Measurements from ENCODE around the gene OTUB2.
A peak's percentile ranks its signal among the peaks of the same experiment; 100 is the strongest.
"Not testable (repeated sequence)": the region's sequence is repeated elsewhere in the genome, so short reads cannot be mapped to it uniquely, and the experiment has no call there.

The OTUB2 gene

DNA sequence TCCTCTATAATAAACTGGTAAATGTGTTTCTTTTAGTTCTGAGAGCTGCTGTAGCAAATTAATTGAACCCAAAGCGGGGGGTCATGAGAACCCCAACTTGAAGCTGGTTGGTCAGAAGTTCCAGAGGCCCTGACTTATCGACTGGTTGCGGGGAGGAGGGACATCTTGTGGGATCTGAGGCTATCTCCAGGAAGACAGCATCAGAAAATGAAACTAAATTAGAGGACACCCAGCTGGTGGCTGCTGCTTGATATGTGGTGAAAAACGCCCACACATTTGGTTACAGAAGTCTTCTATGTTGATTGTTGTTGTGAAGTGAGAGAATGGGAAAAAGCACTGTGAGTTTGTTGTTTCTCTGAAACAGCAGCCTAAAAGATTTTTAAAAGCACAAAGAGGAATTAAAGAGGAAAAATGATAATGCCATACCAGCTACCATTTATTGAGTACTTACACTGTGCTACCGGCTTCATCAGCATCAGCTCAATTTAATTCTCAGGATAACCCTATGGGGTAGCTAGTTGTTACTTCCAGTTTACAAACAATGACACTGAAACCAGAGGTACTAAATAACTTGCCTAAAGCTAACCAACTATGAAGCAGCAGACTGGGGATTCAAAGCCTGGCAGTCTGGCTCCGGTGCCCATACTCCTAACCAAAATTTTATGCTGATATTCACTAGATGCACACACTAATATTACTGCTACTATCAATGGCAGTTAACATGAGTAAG is 30.6 kb downstream of the OTUB2 start:
- FAIRE-seq (no peak), DNase-seq (ENCODE audit: insufficient read length, low spot score) (no peak)
- TF ChIP-seq POLR2A (IDR thresholded peaks at IDR 0.05; ENCODE audit: low read depth, low read length), result no peak

DNA sequence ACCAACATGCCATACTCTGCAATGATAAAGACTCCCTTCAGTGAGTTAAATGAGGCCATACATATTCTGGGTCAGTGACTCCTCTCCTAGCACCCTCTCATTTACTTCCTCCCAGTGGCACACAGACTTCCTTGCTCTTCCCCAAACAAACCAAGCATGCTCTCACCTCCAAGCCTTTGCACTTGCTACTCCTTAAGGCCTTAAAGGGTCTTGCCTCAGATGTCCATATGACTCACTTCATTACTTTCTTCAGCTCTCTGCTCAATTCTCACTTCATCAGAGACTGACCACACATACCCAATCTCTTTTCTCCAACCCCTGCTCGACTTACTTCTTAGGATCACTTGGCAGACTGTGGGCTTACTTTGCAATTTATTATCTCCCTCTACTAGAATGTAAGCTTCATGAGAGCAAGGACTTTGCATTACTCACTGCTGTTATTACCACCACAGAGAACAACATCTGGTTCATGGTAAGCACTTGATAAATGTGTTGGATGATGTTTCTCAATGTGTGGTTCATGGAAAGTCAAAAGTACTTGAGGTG is 32.1 kb downstream of the OTUB2 start:
- FAIRE-seq, result no peak

GRCh38 chr14:94058674-94059138 is 32.6 kb downstream of the OTUB2 start:
- no peak for TF ChIP-seq POLR2A (IDR thresholded peaks at IDR 0.05; ENCODE audit: low read depth, low read length)
- FAIRE-seq (no peak), DNase-seq (ENCODE audit: insufficient read length, low spot score) (no peak)

More for the DNA sequence above, 32.1 kb downstream of the OTUB2 start:
- TF ChIP-seq POLR2A (IDR thresholded peaks at IDR 0.05; ENCODE audit: low read depth, low read length), result no peak
- no peak for DNase-seq (ENCODE audit: insufficient read length, low spot score)

DNA sequence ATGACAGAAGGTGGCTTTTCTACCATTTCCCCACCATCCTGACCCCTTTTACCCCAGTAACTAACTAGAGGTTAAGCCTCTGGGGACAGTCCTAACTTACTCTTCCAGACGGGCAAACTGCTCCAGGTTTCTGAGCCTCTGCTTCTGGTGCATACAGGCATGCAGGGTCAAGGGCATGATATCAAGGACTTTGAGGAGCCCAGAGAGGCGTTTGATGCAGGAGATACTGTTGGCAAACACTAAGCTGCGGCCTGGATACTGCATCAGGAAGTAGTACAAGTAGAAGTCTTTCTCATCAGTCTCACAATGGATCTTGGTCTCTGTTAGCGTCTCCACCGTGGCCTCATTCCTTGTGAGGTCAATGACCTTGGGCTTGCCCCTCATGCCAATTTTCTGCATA is 33.9 kb downstream of the OTUB2 start:
- no peak for TF ChIP-seq POLR2A (IDR thresholded peaks at IDR 0.05; ENCODE audit: low read depth, low read length)
- no peak for FAIRE-seq

GRCh38 chr14:94062344-94062940 is 36.3 kb downstream of the OTUB2 start:
- peak; percentile 54 for DNase-seq (ENCODE audit: insufficient read length, low spot score)
- no peak for TF ChIP-seq POLR2A (IDR thresholded peaks at IDR 0.05; ENCODE audit: low read depth, low read length)
- FAIRE-seq, result peak; percentile 95

More for the DNA sequence above, 33.9 kb downstream of the OTUB2 start:
- no peak for DNase-seq (ENCODE audit: insufficient read length, low spot score)

DNA sequence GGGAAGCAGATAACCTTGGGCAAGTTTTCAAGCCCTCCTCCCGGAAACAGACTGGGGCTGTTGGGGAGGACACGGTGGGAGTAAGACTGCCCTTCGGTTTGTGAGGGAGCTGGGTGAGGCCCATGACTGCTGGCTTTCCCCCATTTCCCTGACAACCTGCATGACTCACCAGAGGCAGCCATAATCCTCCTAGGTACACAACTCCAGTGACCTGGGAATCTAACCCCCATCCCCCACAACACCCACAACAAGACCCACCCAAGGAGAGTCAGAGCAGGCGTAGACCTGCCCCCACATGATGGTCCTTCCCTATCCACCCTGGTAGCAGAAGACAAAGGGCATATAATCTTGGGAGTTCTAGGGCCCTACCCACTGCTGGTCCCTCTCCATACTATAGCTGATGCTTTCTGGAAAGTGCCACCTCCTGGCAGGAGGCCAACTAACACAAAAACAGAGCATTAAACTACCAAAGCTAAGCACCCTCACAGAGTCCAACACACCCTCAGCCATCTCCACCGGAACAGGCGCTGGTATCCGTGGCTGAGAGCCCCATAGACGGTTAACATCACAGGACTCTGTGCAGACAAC is 40.0 kb downstream of the OTUB2 start:
- no peak for FAIRE-seq
- no peak for TF ChIP-seq POLR2A (IDR thresholded peaks at IDR 0.05; ENCODE audit: low read depth, low read length)
- no peak for DNase-seq (ENCODE audit: insufficient read length, low spot score)

GRCh38 chr14:94072076-94072475 is 45.9 kb downstream of the OTUB2 start:
- not testable (repeated sequence) for FAIRE-seq; DNase-seq (ENCODE audit: insufficient read length, low spot score)

DNA sequence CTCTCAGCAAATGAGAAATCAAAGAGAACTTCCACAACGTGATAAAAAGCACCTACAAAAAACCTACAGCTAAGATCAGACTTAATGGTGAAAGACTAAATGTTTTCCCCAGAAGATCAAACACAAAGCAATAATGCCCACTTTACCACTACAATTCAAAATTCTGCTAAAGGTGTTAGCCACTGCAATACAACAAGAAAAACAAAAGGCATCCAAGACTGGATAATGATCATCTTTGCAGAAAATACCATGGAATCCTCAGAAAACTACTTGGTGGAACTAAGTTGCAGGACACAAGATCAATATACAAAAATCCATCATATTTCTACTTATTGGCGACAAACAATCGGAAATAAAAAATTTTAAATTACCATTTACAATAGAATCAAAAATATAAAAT is 48.4 kb downstream of the OTUB2 start:
- DNase-seq (ENCODE audit: insufficient read length, low spot score) (no peak), FAIRE-seq (no peak)
- TF ChIP-seq POLR2A (IDR thresholded peaks at IDR 0.05; ENCODE audit: low read depth, low read length), result no peak

DNA sequence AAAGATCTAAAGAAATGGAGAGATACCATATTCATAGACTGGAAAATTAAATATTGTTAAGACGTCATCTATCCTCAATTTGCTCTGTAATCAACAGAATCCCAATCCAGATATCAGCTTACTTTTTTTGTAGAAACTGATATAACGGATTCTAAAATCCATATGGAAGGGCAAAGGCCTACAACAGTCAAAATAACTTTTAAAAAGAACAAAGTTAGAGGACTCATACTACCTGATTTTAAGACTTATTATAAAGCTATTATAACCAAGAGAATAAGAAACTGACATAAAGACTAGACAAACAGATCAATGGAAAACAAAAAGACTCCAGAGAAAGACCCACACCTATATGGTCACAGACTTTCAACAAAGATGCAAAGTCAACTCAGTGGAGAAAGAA is 48.9 kb downstream of the OTUB2 start:
- FAIRE-seq, result no peak
- no peak for TF ChIP-seq POLR2A (IDR thresholded peaks at IDR 0.05; ENCODE audit: low read depth, low read length)
- no peak for DNase-seq (ENCODE audit: insufficient read length, low spot score)

- DNase-seq (ENCODE audit: insufficient read length, low spot score) (no peak), FAIRE-seq (peak; percentile 41)
- no peak for TF ChIP-seq POLR2A (IDR thresholded peaks at IDR 0.05; ENCODE audit: low read depth, low read length)
These were observed 51.1 kb downstream of the OTUB2 start for GRCh38 chr14:94077111-94077821.

DNA sequence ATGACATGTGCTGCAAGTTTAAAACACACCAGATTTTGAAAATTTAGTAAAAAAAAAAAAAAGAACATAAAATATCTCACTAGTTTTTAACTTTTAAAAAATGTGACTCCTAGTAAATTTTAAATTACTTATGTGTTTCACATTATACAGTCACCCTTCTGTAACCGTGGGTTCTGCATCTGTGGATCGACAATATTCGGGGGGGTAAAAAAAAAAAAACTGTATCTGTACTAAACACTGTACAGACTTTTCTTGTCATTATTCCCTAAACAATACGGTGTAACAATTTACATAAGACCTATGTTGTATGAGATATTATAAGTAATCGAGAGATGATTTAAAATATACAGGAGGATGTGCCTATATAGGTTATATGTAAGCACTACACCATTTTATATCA is 51.7 kb downstream of the OTUB2 start:
- no peak for FAIRE-seq
- no peak for DNase-seq (ENCODE audit: insufficient read length, low spot score)

GRCh38 chr14:94079891-94080620 is 53.9 kb downstream of the OTUB2 start:
- DNase-seq (ENCODE audit: insufficient read length, low spot score) (no peak), FAIRE-seq (no peak)

More for the DNA sequence above, 51.7 kb downstream of the OTUB2 start:
- TF ChIP-seq POLR2A (IDR thresholded peaks at IDR 0.05; ENCODE audit: low read depth, low read length), result no peak

DNA sequence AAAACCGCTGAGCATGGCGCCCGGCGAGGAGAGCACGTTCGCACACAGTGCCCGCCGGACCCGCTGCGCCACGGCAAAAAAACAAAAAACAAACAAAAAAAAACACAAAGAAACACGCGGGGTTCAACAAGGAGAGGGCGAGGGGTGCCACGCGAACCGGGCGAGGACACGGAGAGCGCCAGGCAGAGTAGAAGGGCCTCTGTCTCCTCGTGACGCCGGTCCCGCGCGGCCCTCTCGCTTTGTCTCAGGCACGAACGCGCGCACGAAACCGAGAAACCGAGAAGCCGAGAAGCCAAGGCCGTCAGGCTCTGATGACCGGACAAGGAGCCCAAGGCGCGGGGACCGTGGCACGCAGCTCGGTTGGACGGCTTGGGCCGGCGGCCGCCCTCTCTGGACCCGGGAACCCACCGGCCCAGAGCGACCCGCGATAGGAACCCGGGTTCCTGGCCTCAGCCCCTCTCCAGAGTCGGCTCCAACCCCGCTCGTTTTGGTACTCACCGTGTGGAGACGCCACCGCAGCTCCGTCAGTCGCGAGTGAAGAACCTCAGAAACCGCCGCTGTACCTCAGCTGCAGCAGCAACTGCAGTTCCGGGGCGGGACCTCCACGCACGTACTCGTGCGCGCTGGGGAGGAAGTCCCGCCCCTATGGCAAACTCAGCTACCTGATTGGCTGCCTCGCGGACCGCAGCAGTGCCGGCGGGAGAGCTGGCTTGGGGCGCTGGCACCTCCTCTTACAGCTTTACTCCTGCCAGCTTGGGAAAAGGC is 54.7 kb downstream of the OTUB2 start, which contains the start of the genes DDX24 and IFI27L1:
DDX24 (minus strand) TSS at position 582 of the 765 bp plus-strand sequence. CDS start 1,460 bp downstream, outside the sequence.
IFI27L1 (plus strand) TSS at position 690 of the 765 bp plus-strand sequence. CDS start 15,628 bp downstream, outside the sequence.
- FAIRE-seq (peak; percentile 97), DNase-seq (ENCODE audit: insufficient read length, low spot score) (peak; percentile 91)
- TF ChIP-seq POLR2A (IDR thresholded peaks at IDR 0.05; ENCODE audit: low read depth, low read length), result peak; percentile 90

More at GRCh38 chr14:94079891-94080620, 53.9 kb downstream of the OTUB2 start:
- TF ChIP-seq POLR2A (IDR thresholded peaks at IDR 0.05; ENCODE audit: low read depth, low read length), result no peak
